ENCODE measurements around the gene SCLY. TPM values are rescaled to one million over a fixed set of nuclear protein-coding genes. Genes with fewer than 3 reads are reported as not detected.

The SCLY gene
- total and polyA plus RNA-seq, 4 experiments from 2014 or later, result 17.7 to 37.9 (median 27.4) TPM

- no peaks in the 10 kb centered on the region for H3K36me3 ChIP-seq (ENCODE audit: insufficient read depth, low read length)
These were observed 35.7 kb downstream of the SCLY start for GRCh38 chr2:238096311-238097011.

GRCh38 chr2:238097201-238097987 is 36.6 kb downstream of the SCLY start:
- Histone ChIP-seq H3K4me1 (ENCODE audit: insufficient read depth, low read length) (no peaks in the 10 kb centered on the region), H3K9me3 (ENCODE audit: control insufficient read depth in 1 of 2, low read length in 2 of 2) (no peaks in the 10 kb centered on the region), H3K27me3 (ENCODE audit: insufficient read depth, low read length) (no peaks in the 10 kb centered on the region), H3K36me3 (ENCODE audit: insufficient read depth, low read length) (no peaks in the 10 kb centered on the region), H3K27ac (ENCODE audit: low read depth, low read length) (no peak overlapping the region), H3K4me3 (ENCODE audit: low read length in 2 of 2) (no peak overlapping the region)
- Mint-ChIP-seq H3K36me3 (peaks cover 0 to 7% of the 10 kb centered on the region in 2 donors), H3K4me1 (peaks cover 0 to 2% (median 0%) of the 10 kb centered on the region in 4 donors), H3K9me3 (no peaks in the 10 kb centered on the region), H3K4me3 (no peak overlapping the region), H3K27me3 (no peaks in the 10 kb centered on the region), H3K27ac (peak overlapping the region in 1 of 7 donors; percentile 53)
- POLR2A ChIA-PET (ENCODE audit: partially characterized antibody), result no interaction called here
- no peak for DNase-seq
- CTCF ChIA-PET (ENCODE audit: partially characterized antibody), result no interaction called here
- intact Hi-C loops (cut with micrococcal nuclease), result no loop called here

More at GRCh38 chr2:238096311-238097011, 35.7 kb downstream of the SCLY start:
- no peak overlapping the region for H3K4me3 ChIP-seq (ENCODE audit: low read length in 2 of 2)
- Mint-ChIP-seq H3K9me3 (no peaks in the 10 kb centered on the region), H3K27ac (no peak overlapping the region), H3K4me3 (no peak overlapping the region), H3K36me3 (peaks cover 1 to 7% of the 10 kb centered on the region in 2 donors), H3K4me1 (peaks cover 0 to 2% (median 0%) of the 10 kb centered on the region in 4 donors), H3K27me3 (no peaks in the 10 kb centered on the region)
- no peaks in the 10 kb centered on the region for H3K27me3 ChIP-seq (ENCODE audit: insufficient read depth, low read length)
- no peaks in the 10 kb centered on the region for H3K9me3 ChIP-seq (ENCODE audit: control insufficient read depth in 1 of 2, low read length in 2 of 2)
- no peaks in the 10 kb centered on the region for H3K4me1 ChIP-seq (ENCODE audit: insufficient read depth, low read length)
- intact Hi-C loops (cut with micrococcal nuclease), result no loop called here
- DNase-seq, result no peak
- no peak overlapping the region for H3K27ac ChIP-seq (ENCODE audit: low read depth, low read length)
- POLR2A ChIA-PET (ENCODE audit: partially characterized antibody), result no interaction called here
- CTCF ChIA-PET (ENCODE audit: partially characterized antibody), result no interaction called here

- H3K4me1 ChIP-seq (ENCODE audit: insufficient read depth, low read length), result no peaks in the 10 kb centered on the region
These were observed 37.4 kb downstream of the SCLY start for GRCh38 chr2:238097988-238098871.

GRCh38 chr2:238098901-238099713 is 38.3 kb downstream of the SCLY start:
- no peak for DNase-seq
- peaks cover 0 to 7% of the 10 kb centered on the region in 2 donors for H3K36me3 Mint-ChIP-seq
- no peak overlapping the region for H3K4me3 Mint-ChIP-seq
- intact Hi-C loops (cut with micrococcal nuclease), result no loop called here
- Histone ChIP-seq H3K27ac (ENCODE audit: low read depth, low read length) (no peak overlapping the region), H3K4me3 (ENCODE audit: low read length in 2 of 2) (no peak overlapping the region), H3K36me3 (ENCODE audit: insufficient read depth, low read length) (no peaks in the 10 kb centered on the region), H3K4me1 (ENCODE audit: insufficient read depth, low read length) (no peaks in the 10 kb centered on the region), H3K9me3 (ENCODE audit: control insufficient read depth in 1 of 2, low read length in 2 of 2) (no peaks in the 10 kb centered on the region), H3K27me3 (ENCODE audit: insufficient read depth, low read length) (no peaks in the 10 kb centered on the region)
- ChIA-PET CTCF (ENCODE audit: partially characterized antibody) (no interaction called here), POLR2A (ENCODE audit: partially characterized antibody) (no interaction called here)
- H3K9me3 Mint-ChIP-seq, result no peaks in the 10 kb centered on the region
- H3K4me1 Mint-ChIP-seq, result peaks cover 0 to under 1% (median 0%) of the 10 kb centered on the region in 4 donors
- H3K27me3 Mint-ChIP-seq, result no peaks in the 10 kb centered on the region
- peak overlapping the region in 2 of 7 donors; percentile 22 to 27 for H3K27ac Mint-ChIP-seq

More at GRCh38 chr2:238097988-238098871, 37.4 kb downstream of the SCLY start:
- H3K36me3 ChIP-seq (ENCODE audit: insufficient read depth, low read length), result no peaks in the 10 kb centered on the region
- H3K27me3 ChIP-seq (ENCODE audit: insufficient read depth, low read length), result no peaks in the 10 kb centered on the region
- H3K27ac Mint-ChIP-seq, result no peak overlapping the region
- H3K27me3 Mint-ChIP-seq, result no peaks in the 10 kb centered on the region
- H3K4me1 Mint-ChIP-seq, result peaks cover 0 to 2% (median 0%) of the 10 kb centered on the region in 4 donors
- no peak overlapping the region for H3K27ac ChIP-seq (ENCODE audit: low read depth, low read length)
- intact Hi-C loops (cut with micrococcal nuclease), result no loop called here
- H3K4me3 Mint-ChIP-seq, result no peak overlapping the region
- POLR2A ChIA-PET (ENCODE audit: partially characterized antibody), result no interaction called here
- DNase-seq, result peak in 2 of 5 donors; percentile 10 to 11
- no peaks in the 10 kb centered on the region for H3K9me3 Mint-ChIP-seq
- H3K9me3 ChIP-seq (ENCODE audit: control insufficient read depth in 1 of 2, low read length in 2 of 2), result no peaks in the 10 kb centered on the region
- no peak overlapping the region for H3K4me3 ChIP-seq (ENCODE audit: low read length in 2 of 2)
- H3K36me3 Mint-ChIP-seq, result peaks cover 0 to 7% of the 10 kb centered on the region in 2 donors
- CTCF ChIA-PET (ENCODE audit: partially characterized antibody), result no interaction called here

- H3K4me1 ChIP-seq (ENCODE audit: insufficient read depth, low read length), result no peaks in the 10 kb centered on the region
- no peak overlapping the region for H3K4me3 Mint-ChIP-seq
- H3K27me3 ChIP-seq (ENCODE audit: insufficient read depth, low read length), result no peaks in the 10 kb centered on the region
- no peaks in the 10 kb centered on the region for H3K36me3 ChIP-seq (ENCODE audit: insufficient read depth, low read length)
- POLR2A ChIA-PET (ENCODE audit: partially characterized antibody), result no interaction called here
- H3K9me3 ChIP-seq (ENCODE audit: control insufficient read depth in 1 of 2, low read length in 2 of 2), result no peaks in the 10 kb centered on the region
- CTCF ChIA-PET (ENCODE audit: partially characterized antibody), result no interaction called here
- no peak overlapping the region for H3K4me3 ChIP-seq (ENCODE audit: low read length in 2 of 2)
- H3K9me3 Mint-ChIP-seq, result no peaks in the 10 kb centered on the region
- no peaks in the 10 kb centered on the region for H3K4me1 Mint-ChIP-seq
- no peak overlapping the region for H3K27ac ChIP-seq (ENCODE audit: low read depth, low read length)
- H3K27ac Mint-ChIP-seq, result no peak overlapping the region
- H3K27me3 Mint-ChIP-seq, result no peaks in the 10 kb centered on the region
- H3K36me3 Mint-ChIP-seq, result peaks cover 0 to 6% of the 10 kb centered on the region in 2 donors
- intact Hi-C loops (cut with micrococcal nuclease), result no loop called here
- no peak for DNase-seq
These were observed 38.9 kb downstream of the SCLY start for GRCh38 chr2:238099714-238100048.

GRCh38 chr2:238100049-238100820 is 39.4 kb downstream of the SCLY start, which contains the start of gene ESPNL:
TSS of gene ESPNL (plus strand) at chr2:238100340. CDS start at chr2:238100420, 80 bp downstream.
- H3K36me3 Mint-ChIP-seq, result peaks cover 0 to under 1% of the 10 kb centered on the region in 2 donors
- peak within 1 kb of the TSS in 1 of 7 donors; percentile 22 for H3K27ac Mint-ChIP-seq
- no peaks in the 10 kb centered on the region for H3K27me3 Mint-ChIP-seq
- intact Hi-C loops (cut with micrococcal nuclease), result no loop called here
- H3K4me1 Mint-ChIP-seq, result no peaks in the 10 kb centered on the region
- Histone ChIP-seq H3K27me3 (ENCODE audit: insufficient read depth, low read length) (no peaks in the 10 kb centered on the region), H3K27ac (ENCODE audit: low read depth, low read length) (no peak within 1 kb of the TSS), H3K36me3 (ENCODE audit: insufficient read depth, low read length) (no peaks in the 10 kb centered on the region), H3K4me1 (ENCODE audit: insufficient read depth, low read length) (no peaks in the 10 kb centered on the region), H3K9me3 (ENCODE audit: control insufficient read depth in 1 of 2, low read length in 2 of 2) (no peaks in the 10 kb centered on the region), H3K4me3 (ENCODE audit: low read length in 2 of 2) (no peak within 1 kb of the TSS)
- H3K9me3 Mint-ChIP-seq, result no peaks in the 10 kb centered on the region
- POLR2A ChIA-PET (ENCODE audit: partially characterized antibody), result no interaction called here
- DNase-seq, result no peak
- H3K4me3 Mint-ChIP-seq, result no peak within 1 kb of the TSS
- CTCF ChIA-PET (ENCODE audit: partially characterized antibody), result no interaction called here
